Activated T-helper 9 cell treated with anti-CD3 and anti-CD28 coated beads, Interleukin-2, amount 50 U/mL, for 16 hours (primary cell): ENCODE measurements around the gene ZNF362.

ENCODE experiments used
- DNase-seq: peaks from one replicate; pipeline ENCODE4 v3.0.0-alpha.2; 2020; ENCODE audit warnings: low read depth

Gene ZNF362

GRCh38 chr1:33327587-33328325 is 71.5 kb downstream of the ZNF362 start:
- no peak for DNase-seq

- DNase-seq: no peak
These were observed 72.5 kb downstream of the ZNF362 start for GRCh38 chr1:33328817-33329216.

DNA sequence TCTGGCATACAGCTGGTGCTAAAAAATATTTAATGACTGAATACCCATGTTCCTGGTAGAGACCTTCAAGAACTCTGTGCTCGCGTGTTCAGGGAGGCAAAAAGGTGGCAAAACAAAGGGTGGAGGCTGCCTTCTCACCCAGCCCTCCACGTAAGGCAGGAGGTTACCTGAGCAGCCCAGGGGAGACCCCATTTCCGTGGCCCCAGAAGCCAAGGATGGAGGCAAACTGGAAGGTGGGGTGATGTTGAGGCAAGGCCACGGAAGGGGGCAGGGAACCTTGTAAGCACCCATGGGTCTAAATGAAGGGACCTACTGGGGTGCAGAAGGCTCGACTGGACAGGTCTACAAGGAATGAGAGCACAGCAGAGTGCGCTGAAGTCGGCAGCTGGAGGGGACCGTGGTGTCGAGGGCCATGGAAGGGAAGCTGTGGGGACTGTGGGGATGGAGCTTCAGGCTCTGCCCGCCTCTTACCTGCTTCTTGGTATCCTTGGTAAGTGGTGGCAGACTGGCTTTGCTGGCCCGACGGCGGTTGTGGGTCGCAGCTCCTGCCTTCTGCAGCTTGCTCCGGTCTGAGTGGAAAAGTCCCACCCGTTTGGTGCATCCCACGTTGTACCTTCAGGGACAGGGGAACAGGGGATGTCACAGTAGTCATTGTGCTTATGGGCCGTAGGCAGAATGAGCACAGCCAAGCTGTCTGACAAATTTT is 73.5 kb downstream of the ZNF362 start:
- DNase-seq: no peak

GRCh38 chr1:33330361-33330890 is 74.1 kb downstream of the ZNF362 start:
- no peak for DNase-seq

DNA sequence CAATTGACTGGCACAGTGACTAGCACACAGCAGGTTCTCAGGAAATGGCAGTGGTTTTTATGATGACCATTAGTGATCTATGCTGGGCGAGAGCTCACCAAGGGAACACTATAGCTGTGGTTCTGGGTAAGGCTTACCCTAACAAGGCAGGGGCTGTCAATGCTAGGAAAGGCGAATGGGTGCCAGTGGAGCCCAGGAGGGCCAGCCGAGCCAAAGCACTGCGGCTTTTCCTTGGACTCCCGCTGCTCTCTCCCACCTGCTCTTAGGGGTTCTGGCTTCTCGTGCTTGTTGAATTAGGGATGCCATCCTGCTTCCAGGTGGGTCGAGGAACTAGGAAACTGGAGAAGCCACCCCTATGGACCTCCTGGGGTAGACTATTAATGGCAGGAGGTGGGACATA is 74.6 kb downstream of the ZNF362 start:
- DNase-seq: no peak

DNA sequence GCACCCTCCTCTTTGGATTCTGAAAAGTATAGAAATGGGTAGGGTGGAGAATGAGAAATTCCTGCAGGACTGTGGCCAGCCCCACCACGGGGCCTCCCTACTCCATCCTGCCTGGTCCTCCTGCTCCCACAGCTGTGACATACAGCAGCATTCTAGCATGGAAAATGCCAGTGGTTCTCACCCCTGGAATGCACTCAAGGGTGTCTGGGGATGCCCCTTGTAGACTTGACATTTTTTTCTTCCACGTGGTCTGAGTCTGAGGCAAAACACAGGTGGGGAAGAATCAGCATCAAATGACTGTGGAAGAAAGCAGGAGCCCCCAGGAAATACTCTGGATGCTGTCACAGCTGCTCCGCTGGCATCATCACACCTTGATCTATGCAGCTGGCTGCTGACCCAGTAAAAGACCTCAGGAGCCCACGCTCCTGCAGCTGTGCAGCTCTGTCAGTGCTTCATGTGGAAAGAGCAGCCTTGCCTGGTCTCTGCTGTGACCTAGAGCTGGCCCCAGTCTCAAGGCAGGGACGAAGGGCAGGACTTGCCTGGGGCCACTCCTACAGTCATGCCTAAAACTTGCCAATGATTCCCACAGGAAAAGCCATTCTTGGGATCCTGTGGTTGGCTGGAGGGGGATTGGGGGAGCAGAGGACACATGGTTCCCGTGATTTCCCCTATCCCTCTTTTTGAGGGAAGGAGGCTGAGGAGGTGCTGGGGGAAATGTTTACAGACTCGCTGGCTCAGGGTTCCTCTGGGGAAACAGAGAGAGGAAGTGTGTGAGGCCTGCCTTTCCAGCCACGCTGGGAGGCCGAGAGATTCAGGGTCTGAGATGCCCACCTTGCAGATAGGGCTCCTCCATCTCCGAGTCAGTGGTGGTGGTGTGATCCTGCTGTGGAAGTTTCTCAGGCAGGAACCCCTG is 75.4 kb downstream of the ZNF362 start:
- DNase-seq: no peak

DNA sequence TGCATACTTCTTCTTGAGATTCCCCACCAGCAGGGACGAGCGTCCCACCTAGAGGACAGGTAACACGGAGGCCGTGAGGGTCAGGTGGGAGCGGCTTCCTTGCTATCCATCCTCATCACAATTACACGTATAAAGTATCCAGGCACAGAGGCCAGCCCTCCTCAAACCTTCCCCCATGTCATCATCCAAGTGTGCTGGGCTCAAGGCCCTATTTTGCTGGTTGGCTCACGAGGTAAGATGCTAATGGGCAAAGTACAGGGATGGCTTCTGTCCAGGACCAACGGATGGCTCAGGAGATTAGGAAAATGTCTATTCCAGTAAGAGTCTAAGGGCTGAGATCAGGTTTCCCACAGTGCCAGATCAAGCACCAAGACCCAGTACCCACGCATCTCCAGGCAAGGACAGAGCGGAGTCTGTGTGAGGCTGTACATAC is 76.1 kb downstream of the ZNF362 start:
- no peak for DNase-seq

GRCh38 chr1:33332881-33333280 is 76.6 kb downstream of the ZNF362 start:
- DNase-seq: no peak

DNA sequence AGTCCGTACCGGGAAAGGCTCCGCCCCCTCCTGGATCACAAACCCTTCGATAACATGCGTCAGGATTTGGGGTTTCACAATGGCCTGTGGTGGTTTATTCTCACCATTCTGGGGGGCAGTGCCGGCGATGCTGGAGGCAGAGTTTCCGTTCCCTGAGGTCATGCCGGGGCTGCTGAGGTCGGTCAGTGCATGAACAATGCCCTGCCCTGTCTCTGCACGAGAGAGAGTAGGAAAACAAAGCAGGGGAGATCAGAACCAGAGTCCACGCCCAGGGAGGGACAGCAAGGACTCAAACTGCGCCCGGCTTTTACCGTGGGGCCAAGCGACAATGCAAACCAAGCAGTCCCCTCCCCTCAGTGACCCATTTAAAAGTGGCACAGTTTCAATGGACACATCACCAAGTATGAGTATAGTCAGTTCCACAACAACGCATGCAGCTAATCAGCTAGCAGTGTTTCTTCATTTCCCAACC is 77.8 kb downstream of the ZNF362 start:
- DNase-seq: no peak

- DNase-seq: no peak
These were observed 78.7 kb downstream of the ZNF362 start for GRCh38 chr1:33335020-33335419.

DNA sequence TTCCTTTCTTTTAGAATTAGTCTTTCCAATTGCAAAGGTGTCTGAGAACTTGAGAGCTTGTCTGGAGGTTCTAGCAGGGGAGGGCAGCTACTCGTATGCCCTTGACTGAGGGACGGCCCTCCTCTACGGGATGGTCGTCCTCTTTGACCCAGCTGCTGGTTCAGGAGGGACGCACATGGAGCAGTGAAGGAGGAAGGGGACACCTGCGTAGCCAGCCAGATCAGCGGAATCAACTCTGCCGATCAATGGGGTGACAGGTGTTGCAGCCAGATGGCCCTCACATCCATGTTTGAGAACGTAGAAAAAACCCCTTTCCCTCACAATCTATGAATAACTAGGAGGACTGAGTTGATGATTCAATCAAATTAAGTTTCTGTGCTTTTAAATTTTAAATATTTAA is 80.3 kb downstream of the ZNF362 start:
- DNase-seq: no peak

- no peak for DNase-seq
These were observed 81.1 kb downstream of the ZNF362 start for GRCh38 chr1:33337441-33337840.

DNA sequence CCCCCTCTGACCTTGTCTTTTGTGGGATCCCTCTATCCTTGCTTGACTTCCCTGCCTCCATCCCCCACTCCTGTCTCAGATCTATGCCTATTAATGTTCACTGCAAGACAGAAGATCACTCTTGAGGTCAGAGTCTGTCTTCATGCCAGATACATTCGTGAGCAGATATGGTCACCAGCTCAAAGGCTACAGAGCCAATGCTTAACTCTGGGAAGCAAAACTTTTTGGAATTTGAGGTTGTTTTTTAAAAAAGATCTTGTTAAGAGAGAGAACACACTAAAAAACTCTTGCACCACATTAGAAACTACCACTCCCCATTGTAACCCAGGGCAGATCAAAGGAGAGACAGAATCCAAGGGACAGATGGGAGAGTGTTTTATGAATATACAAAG is 81.8 kb downstream of the ZNF362 start:
- no peak for DNase-seq

- no peak for DNase-seq
These were observed 82.3 kb downstream of the ZNF362 start for GRCh38 chr1:33338440-33339211.

- DNase-seq: no peak
These were observed 83.1 kb downstream of the ZNF362 start for GRCh38 chr1:33339413-33339812.

GRCh38 chr1:33341190-33341589 is 84.9 kb downstream of the ZNF362 start:
- DNase-seq: no peak

GRCh38 chr1:33342041-33342723 is 85.9 kb downstream of the ZNF362 start:
- no peak for DNase-seq

DNA sequence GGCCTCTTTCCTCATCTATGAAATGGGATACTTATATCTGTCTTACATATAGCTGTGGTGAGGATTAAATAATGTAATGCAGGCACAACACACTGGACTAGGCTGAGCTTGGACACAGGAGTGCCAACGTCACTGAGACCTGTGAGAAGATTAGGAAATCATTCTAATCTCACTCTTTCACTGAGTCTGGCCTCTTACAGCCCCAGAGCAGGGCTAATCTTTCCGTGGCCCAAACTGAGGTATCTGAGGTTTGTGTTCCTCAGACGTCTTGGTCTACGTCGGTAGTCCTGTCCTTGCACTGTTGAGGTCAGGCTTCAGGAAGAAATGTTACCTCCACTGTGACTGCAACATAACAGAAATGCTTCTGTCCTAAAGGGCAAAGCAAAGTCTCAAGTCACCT is 87.2 kb downstream of the ZNF362 start:
- no peak for DNase-seq

DNA sequence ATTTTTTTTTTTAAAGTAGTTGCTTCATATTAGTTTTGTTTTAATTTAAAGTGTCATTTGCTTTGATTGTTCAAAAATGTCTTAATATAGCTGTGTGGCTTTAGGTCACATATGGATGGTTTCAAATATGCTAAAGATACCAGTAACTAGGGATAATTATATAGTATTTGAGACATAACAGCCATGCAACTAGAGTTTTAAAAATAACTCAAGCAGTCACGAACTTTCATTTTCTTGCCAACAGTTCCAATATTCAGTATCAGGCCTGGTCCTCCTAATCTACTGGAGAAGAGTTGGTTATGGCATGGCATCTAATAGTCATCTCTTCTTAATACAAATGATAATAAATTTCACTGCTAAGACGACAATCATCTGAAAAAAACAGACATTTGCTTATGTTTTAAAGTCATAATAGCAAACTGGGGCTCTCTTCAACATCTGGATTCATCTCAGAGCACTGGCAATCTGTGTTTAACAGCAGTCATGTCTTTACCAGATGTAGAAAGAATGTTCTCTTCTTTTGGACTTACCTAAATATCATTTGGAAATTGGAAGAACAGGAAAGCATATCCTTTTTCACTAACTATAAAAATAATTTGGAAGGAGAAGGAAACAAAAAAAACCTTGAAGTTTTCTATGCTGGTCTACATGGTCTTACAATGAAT is 88.7 kb downstream of the ZNF362 start:
- DNase-seq: no peak

- DNase-seq: no peak
These were observed 90.2 kb downstream of the ZNF362 start for GRCh38 chr1:33346533-33346926.
